Glomerular visceral epithelial cell (primary cell): Measurements from ENCODE around the gene EXPH5.

Experiments used
- DNase-seq: peaks from one replicate; pipeline ENCODE4 v3.0.0-alpha.2; 2016; ENCODE audit errors: extremely low spot score

The EXPH5 gene

DNA sequence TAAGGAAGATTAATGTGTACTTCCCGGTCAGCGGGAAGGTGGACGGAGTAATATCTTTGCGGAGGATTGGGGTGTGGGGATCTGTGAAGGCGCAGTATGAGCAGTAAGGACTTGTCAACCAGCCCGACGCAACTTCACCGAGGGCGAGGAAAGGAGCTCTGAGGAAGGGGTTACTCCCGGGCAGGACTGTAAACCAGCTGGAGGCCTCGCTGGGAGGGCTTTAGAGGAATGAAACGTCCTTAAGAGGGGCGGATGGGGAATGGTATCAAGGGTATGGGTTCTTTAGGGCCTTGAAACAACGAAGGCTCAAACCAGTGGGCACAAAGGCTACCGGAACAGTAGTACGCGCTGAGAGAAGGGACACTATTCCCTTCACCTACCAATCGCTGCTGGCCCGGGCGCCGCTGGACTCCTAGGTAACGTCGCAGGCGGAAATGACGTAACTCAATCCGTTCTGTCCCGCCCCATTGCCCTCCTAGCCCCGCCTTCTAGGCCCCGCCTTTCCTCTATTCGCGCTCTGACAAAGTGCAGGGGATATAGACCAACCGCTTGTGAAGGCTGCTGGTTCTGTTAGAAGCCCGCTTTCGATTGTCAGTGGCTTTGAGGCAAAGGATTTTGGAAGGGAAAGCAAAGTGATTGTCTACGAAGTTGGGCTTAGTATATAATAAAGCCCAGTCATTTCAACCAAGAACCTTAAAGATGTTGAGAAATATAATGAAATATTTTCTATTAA lies 126.3 kb downstream of the EXPH5 start, which contains the start of gene C11orf65:
Gene C11orf65 (minus strand): TSS at position 439 of the 733 bp plus-strand sequence. CDS start 5,970 bp downstream, outside the sequence.
- peak; percentile 96 for DNase-seq

DNA sequence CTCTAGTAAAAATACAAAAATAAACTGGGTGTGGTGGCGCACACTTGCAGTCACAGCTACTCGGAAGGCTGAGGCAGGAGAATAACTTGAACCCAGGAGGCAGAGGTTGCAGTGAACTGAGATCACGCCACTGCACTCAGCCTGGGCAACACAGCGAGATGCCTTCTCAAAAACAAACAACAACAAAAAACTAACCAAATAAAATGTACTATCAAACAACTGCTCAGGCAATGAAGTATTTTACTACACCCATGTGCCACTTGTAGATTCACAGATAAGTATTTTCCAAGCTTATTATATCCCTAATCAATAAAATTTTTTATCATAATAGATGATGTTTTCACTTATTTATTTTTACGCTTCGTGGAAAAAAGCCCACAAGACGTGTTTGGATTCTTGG lies 127.2 kb downstream of the EXPH5 start:
- no peak for DNase-seq
